ENCODE data around the gene TBC1D32.
"Not testable (repeated sequence)": the region's sequence is repeated elsewhere in the genome, so short reads cannot be mapped to it uniquely, and the experiment has no call there.

DNA sequence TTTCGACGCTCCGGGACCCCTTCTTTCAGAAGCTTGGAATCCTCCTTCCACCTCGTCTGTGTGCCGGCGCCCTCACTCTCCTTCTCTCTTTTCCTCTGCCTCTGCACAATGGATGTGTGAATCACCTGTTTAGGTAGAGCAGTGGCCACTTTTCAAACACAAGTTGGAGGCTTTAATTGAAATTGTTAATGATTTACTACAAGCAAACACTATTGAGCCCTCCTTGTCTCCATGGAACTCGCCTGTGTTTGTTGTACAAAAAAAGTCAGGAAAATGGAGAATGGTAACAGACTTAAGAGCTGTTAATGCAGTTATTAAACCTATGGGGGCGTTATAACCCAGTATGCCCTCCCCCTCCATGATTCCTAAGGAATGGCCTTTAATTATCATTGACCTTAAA lies 290.6 kb downstream of the TBC1D32 start:
- not testable (repeated sequence) for TF ChIP-seq POLR2A (IDR thresholded peaks at IDR 0.05; ENCODE audit: low read length); GATA1 (IDR thresholded peaks at IDR 0.05; ENCODE audit: low read depth, low read length)
